Testis (tissue), 3 donors: ENCODE measurements around the gene SELENOM. TPM values are rescaled to one million over a fixed set of nuclear protein-coding genes. Genes with fewer than 3 reads are reported as not detected.

Source experiments
- DNase-seq: peaks from one replicate; pipeline ENCODE4 v3.0.0-alpha.2; 2019
- H3K27ac ChIP-seq, 2 donors: fragments of 200-600 bp; sonication (generic); one replicate each; pipeline ENCODE4 v1.5.1; 2019
- H3K27me3 ChIP-seq: fragments of 200-600 bp; sonication (generic); one replicate; pipeline ENCODE4 v1.5.1; 2019
- H3K36me3 ChIP-seq: fragments of 200-600 bp; sonication (generic); one replicate; pipeline ENCODE4 v1.5.1; 2017; ENCODE audit warnings: low read depth; ENCODE audit errors: missing control alignments
- H3K4me1 ChIP-seq: fragments of 200-600 bp; sonication (generic); one replicate; pipeline ENCODE4 v1.5.1; 2019
- H3K4me3 ChIP-seq, 2 donors: fragments of 200-600 bp; sonication (generic); one replicate each; pipeline ENCODE4 v1.5.1; 2017 to 2019
- H3K9me3 ChIP-seq: fragments of 200-600 bp; sonication (generic); one replicate; pipeline ENCODE4 v1.5.1; 2017
- POLR2A ChIP-seq: fragments of 450-650 bp; IDR thresholded peaks from one replicate; pipeline ENCODE4 v1.6.1; 2017; ENCODE audit warnings: antibody characterized with exemption, mild to moderate bottlenecking, moderate library complexity
- WGBS, 2 donors: methylation state at CpG; one replicate each; pipeline ENCODE4 v1.1.5; 2018; 5-methylcytosine and 5-hydroxymethylcytosine counted together
- intact Hi-C: fragments of 100-400 bp; cut with DNase I; formaldehyde crosslinking; loops from one replicate; pipeline ENCODE4 v1.15.1; 2023; ENCODE audit warnings: low total_unique reads
- polyA plus RNA-seq: library from polyadenylated mRNA; stranded (reverse); fragments of 350-450 nt; fragmentation: Illumina TruSeq; extraction: RNeasy Lipid Tissue Mini Kit (QIAGEN cat#74804); gene quantifications from one replicate; pipeline ENCODE4 v1.2.3, GENCODE V29; 2014; ENCODE audit warnings: low read depth, low replicate concordance; ENCODE audit not compliant: insufficient read depth
- total RNA-seq, 2 donors: library from RNA; depleted of rRNA; stranded (reverse); fragments of >200 nt; gene quantifications; one replicate each; pipeline ENCODE4 v1.2.3, GENCODE V29; 2016
- TF ChIP-seq, protein P1 (sequence below), 3 experiments: fragments of 450-650 bp in 2 of 3; fragments of 200-600 bp in 1 of 3; sonication (generic) in 1 of 3; IDR thresholded peaks; one replicate each; pipeline ENCODE4 v1.5.1; 2016 to 2019; ENCODE audit warnings: antibody characterized with exemption in 3 of 3, mild to moderate bottlenecking in 2 of 3, moderate library complexity in 1 of 3

SELENOM gene
- total and polyA plus RNA-seq, 3 donors from 2014 or later, result 77.4 to 102 (median 82.8) TPM

DNA sequence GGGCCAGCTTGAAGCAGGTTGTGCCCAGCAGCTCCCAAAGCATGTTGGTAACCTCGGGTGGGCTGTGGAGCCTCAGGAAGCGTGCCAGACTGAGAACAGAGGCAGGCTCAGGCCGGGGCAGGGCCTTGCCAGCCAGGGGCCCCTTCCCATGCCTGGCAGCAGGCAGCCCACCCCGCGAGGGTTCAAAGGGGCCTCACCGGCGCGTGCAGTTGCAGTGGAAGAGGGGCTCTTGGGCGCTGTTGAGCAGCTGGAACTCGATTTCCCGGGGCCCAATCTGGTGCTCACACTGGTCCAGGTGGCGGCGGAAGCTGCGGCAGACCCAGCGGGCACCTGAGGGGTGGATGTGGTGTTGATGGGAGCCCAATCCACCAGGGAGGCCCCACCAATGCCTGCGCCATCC is 29.3 kb upstream of the SELENOM start:
- WGBS, 2 donors, result 95 to 100% methylated on average over 2 to 16 of the region's 16 CpGs

DNA sequence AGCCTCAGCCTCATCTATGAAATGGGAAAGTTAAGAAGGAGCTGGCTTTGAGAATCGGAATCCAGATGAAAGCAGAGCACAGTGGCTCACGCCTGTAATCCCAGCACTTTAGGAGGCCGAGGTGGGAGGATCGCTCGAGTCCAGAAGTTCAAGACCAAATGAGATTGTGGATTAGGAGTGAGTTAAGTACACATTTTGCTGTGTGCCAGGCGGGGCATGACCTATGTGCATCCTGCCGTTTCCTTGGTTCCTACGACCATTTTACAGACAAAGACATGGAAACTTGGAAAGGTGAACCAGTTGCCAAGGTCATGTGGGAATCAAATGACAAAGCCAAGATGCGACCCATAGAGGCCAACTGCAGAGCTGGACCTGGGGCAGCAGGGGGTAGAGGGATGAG is 28.8 kb upstream of the SELENOM start:
- no peaks in the 10 kb centered on the region for H3K9me3 ChIP-seq
- no peak overlapping the region for H3K4me3 ChIP-seq
- no peaks in the 10 kb centered on the region for H3K27me3 ChIP-seq
- no peak overlapping the region for H3K27ac ChIP-seq
- DNase-seq, result no peak
- 83 to 90% methylated on average over 9 of the region's 9 CpGs for WGBS, 2 donors
- intact Hi-C loops, result no loop called here
- TF ChIP-seq POLR2A, result no peak
- TF ChIP-seq, protein P1, sequence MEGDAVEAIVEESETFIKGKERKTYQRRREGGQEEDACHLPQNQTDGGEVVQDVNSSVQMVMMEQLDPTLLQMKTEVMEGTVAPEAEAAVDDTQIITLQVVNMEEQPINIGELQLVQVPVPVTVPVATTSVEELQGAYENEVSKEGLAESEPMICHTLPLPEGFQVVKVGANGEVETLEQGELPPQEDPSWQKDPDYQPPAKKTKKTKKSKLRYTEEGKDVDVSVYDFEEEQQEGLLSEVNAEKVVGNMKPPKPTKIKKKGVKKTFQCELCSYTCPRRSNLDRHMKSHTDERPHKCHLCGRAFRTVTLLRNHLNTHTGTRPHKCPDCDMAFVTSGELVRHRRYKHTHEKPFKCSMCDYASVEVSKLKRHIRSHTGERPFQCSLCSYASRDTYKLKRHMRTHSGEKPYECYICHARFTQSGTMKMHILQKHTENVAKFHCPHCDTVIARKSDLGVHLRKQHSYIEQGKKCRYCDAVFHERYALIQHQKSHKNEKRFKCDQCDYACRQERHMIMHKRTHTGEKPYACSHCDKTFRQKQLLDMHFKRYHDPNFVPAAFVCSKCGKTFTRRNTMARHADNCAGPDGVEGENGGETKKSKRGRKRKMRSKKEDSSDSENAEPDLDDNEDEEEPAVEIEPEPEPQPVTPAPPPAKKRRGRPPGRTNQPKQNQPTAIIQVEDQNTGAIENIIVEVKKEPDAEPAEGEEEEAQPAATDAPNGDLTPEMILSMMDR (IDR thresholded peaks at IDR 0.05), result no peak
- no peaks in the 10 kb centered on the region for H3K4me1 ChIP-seq
- H3K36me3 ChIP-seq, result no peaks in the 10 kb centered on the region

More for the DNA sequence above, 29.3 kb upstream of the SELENOM start:
- no peak overlapping the region for H3K4me3 ChIP-seq
- H3K9me3 ChIP-seq, result no peaks in the 10 kb centered on the region
- H3K27me3 ChIP-seq, result no peaks in the 10 kb centered on the region
- no peaks in the 10 kb centered on the region for H3K36me3 ChIP-seq
- no peak for TF ChIP-seq POLR2A
- TF ChIP-seq, protein P1 (IDR thresholded peaks at IDR 0.05), result no peak
- intact Hi-C loops, result no loop called here
- no peak overlapping the region for H3K27ac ChIP-seq
- DNase-seq, result no peak
- H3K4me1 ChIP-seq, result no peaks in the 10 kb centered on the region

DNA sequence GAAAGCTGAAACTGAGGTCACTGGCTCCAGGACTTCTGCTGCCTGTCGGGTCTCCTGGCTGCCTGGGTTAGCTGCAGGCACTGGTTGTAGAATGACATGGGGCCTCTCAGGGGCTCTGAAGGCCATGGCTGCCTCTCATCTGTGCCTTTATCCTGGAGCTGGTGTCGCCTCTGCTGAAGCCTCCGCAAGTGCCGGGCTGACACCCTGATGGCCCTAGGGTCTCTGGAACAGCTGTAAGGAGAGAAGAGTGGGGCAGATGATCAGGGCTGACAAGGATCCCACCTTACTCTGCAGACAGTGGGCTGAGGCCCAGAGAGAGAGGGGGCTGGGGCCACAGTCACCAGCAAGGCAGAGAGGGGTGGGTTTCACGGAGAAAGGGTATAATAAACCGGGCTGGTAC is 28.3 kb upstream of the SELENOM start:
- Histone ChIP-seq H3K4me1 (no peaks in the 10 kb centered on the region), H3K27ac (no peak overlapping the region), H3K36me3 (no peaks in the 10 kb centered on the region), H3K27me3 (no peaks in the 10 kb centered on the region), H3K4me3 (no peak overlapping the region), H3K9me3 (no peaks in the 10 kb centered on the region)
- TF ChIP-seq, protein P1 (IDR thresholded peaks at IDR 0.05), result no peak
- no peak for TF ChIP-seq POLR2A
- 91 to 98% methylated on average over 3 to 6 of the region's 6 CpGs for WGBS, 2 donors
- DNase-seq, result no peak
- intact Hi-C loops, result no loop called here

DNA sequence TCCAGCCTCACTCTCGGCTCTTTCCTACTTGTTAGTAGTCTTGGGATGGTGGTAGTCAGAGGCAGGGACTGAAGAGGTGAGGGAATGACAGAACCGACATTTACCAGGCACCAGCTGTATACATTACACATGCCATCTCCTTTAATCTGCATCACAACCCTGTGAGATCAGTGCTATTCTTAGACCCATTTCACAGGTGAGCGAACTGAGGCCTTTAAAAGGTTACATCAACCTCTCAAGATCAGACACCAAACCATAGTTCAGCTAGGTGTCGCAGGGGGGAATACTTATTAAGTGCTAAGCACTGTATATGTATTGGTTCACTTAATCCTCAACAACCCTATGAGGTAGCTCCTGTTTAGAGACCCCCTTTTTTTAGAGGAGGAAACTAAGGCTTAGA is 27.3 kb upstream of the SELENOM start:
- TF ChIP-seq, protein P1 (IDR thresholded peaks at IDR 0.05), result no peak
- no peak for TF ChIP-seq POLR2A
- no peak overlapping the region for H3K4me3 ChIP-seq
- intact Hi-C loops, result no loop called here
- no peaks in the 10 kb centered on the region for H3K9me3 ChIP-seq
- no peak overlapping the region for H3K27ac ChIP-seq
- no peaks in the 10 kb centered on the region for H3K27me3 ChIP-seq
- no peak for DNase-seq
- 89 to 90% methylated on average over 4 of the region's 4 CpGs for WGBS, 2 donors
- H3K4me1 ChIP-seq, result no peaks in the 10 kb centered on the region
- H3K36me3 ChIP-seq, result no peaks in the 10 kb centered on the region

DNA sequence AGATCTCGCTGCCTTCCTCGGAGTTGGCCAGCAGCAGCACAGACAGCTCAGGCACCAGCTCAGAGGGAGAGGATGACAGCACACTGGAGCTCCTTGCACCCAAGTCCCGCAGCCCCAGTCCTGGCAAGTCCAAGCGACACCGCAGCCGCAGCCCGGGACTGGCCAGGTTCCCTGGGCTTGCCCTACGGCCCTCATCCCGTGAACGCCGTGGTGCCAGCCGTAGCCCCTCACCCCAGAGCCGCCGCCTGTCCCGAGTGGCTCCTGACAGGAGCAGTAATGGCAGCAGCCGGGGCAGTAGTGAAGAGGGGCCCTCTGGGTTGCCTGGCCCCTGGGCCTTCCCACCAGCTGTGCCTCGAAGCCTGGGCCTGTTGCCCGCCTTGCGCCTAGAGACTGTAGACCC is 26.5 kb upstream of the SELENOM start:
- no peak overlapping the region for H3K27ac ChIP-seq
- intact Hi-C loops, result no loop called here
- 92 to 93% methylated on average over 7 to 19 of the region's 19 CpGs for WGBS, 2 donors

More for the DNA sequence above, 26.5 kb upstream of the SELENOM start:
- H3K36me3 ChIP-seq, result no peaks in the 10 kb centered on the region
- TF ChIP-seq, protein P1 (IDR thresholded peaks at IDR 0.05), result no peak
- no peak for TF ChIP-seq POLR2A
- no peak overlapping the region for H3K4me3 ChIP-seq
- no peaks in the 10 kb centered on the region for H3K4me1 ChIP-seq
- no peaks in the 10 kb centered on the region for H3K27me3 ChIP-seq
- DNase-seq, result no peak
- no peaks in the 10 kb centered on the region for H3K9me3 ChIP-seq
